Right forelimb (tissue), 1 donor: ENCODE results near the gene COL24A1.
A peak's percentile ranks its signal among the peaks of the same experiment; 100 is the strongest.
"Not testable (repeated sequence)": the region's sequence is repeated elsewhere in the genome, so short reads cannot be mapped to it uniquely, and the experiment has no call there.

Source experiments
- DNase-seq: peaks from one replicate; pipeline ENCODE4 v3.0.0-alpha.2; 2018

COL24A1 gene

DNA sequence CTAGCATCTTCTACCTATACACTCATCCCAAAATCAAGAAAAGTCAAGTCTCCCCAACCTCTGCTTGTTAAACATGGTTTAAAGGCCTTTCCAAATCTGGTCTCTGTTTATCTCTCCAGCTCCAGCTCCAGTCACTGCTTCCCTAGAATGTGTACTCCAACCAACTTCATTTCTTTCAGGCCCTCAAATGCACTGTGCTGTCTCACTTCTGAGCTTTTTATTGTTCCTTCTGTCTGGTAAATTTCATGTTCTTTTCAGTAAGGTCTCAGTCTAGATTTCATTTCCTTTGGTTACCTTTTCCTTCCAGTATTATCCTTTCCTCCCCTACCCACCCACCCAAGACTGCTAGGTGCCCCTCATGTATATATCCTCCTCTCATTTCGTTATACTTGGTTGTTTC, 3.7 kb downstream of the COL24A1 start:
- DNase-seq = no peak

- DNase-seq = no peak
Observed at GRCh38 chr1:86151427-86151826, 5.1 kb downstream of the COL24A1 start.

GRCh38 chr1:86150553-86151055, 6.0 kb downstream of the COL24A1 start:
- DNase-seq = no peak

DNA sequence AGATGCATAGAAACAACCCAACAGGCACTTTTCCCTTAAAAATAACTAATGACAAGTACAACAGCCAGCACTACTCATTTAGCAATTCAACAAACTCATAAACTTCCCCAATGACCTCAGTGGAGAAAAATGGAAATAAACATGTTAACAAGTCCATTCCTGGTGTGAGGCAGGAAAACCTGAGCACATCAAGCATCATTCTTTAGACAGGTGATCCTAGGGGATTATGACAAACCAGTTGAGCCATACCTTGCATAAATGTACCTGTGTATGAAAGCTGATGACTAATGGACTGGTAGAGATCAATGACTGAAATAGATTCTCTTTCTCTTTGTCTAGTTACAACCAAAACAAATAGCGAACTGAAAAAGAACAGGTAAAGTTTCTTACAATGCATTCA, 7.0 kb downstream of the COL24A1 start:
- no peak for DNase-seq

- no peak for DNase-seq
Observed at GRCh38 chr1:86147755-86148154, 8.8 kb downstream of the COL24A1 start.

GRCh38 chr1:86146566-86146965, 10.0 kb downstream of the COL24A1 start:
- DNase-seq = no peak

DNA sequence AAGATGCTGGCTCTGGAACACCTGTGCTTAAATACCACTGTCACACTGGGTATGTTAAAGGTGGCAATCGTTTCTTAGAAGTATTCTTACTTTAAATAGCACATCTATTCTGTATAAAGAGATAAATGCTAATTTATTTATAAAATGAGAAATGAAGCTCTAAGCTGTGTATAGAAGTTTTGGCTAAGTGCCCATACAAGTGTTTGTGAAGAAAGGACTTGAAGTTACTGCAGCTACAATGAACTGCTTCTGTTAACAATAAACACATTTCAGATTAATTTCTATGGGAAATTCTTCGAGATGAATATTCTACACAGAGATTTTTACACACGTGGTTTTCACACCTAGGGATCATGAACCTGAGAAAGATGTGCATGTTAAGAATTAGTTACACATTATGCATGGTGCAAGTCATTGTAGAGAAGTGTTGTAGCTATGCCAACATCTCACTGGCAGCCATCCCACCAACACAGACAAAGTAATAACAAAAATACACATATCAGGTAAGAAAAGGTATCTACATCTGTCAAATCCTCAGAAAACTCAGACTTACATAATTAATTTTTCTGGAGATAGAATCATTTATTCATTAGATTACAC, 16.2 kb downstream of the COL24A1 start:
- no peak for DNase-seq

DNA sequence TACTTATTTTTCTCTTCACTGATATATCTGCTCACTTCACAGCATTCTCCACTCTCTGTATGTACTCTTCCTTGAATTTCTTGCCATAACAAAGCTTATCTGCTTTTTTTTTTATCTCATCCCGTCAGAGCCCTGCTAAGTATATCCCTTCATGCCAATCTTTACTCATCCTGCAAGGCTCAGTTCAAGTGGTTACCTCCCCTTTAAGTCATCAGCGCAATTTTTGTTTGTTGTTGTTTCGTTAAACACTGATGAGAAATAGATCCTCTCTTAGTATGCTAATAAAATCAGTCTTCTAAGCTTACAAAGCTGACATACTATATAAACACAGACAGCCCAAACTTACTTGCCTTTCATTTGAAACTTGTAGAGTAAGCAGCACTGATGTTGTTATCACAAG, 17.8 kb downstream of the COL24A1 start:
- DNase-seq = no peak

- no peak for DNase-seq
Observed at GRCh38 chr1:86137436-86137835, 19.1 kb downstream of the COL24A1 start.

DNA sequence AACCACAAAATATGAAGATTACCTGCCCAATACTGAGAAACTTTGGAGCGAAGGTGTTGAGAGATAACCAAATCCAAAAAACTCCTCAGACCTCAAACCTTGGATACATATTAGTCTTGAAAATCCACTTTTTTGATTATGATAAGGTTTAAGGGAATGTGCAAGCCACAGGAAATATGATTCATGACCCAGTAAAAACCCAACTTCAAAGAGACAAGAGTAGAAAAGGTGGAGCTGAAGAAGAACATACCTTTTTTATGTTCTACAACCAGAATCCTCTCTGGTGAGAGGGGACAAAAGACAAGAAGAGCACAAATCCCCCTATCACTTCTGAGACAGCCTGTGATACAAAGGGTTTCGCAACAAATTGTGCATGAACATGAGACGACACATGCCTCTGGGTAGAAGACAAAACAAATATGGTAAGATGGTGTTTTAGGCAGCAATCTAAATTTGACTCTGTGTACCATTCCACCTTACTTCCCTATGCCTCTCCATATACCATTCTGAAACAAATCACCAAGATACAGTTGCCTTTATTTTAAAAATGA, 37.3 kb downstream of the COL24A1 start:
- no peak for DNase-seq

GRCh38 chr1:86114816-86115400, 41.7 kb downstream of the COL24A1 start:
- peak; percentile 38 for DNase-seq

DNA sequence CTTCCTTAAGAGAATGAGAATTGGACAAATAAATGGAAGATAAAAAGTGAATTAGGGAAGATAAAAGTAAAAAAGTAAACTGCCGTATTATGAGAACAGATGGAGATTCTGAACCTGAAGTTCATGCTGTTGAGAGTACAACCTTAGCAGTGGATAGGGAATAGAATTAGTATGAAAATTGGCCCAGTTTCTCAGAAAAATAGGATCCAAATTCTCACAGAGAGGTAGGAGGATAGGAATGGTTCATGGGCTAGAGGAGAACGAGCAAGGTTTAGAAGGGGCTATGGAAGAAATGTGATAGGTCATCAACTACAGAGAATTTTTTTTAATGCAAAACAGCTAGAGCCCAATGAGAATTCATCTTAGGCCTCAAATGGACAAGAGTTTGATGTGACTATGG, 42.3 kb downstream of the COL24A1 start:
- no peak for DNase-seq

GRCh38 chr1:86111590-86111989, 45.0 kb downstream of the COL24A1 start:
- DNase-seq = not testable (repeated sequence)

- DNase-seq = no peak
Observed at GRCh38 chr1:86110451-86111129, 46.0 kb downstream of the COL24A1 start.

DNA sequence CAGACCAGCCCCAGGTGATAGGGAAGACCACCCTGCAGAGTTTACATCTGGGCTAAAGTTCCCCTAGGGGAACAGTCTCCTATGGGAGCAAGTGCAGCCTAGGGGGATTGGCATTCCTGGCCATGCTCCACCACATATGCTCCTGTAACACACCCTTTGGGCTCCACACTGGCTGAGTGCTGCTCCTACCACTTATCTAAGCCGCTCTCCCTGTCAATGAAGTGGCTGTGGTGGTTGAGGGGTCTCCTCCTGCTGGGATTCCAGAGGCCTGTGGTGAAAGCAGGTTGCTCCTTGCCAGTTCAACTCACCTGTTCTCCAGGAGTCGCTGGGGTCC, 51.1 kb downstream of the COL24A1 start:
- DNase-seq = no peak

- no peak for DNase-seq
Observed at GRCh38 chr1:86104606-86105532, 51.7 kb downstream of the COL24A1 start.

GRCh38 chr1:86101616-86102015, 55.0 kb downstream of the COL24A1 start:
- no peak for DNase-seq

GRCh38 chr1:86100401-86100800, 56.2 kb downstream of the COL24A1 start:
- DNase-seq = no peak

GRCh38 chr1:86089765-86090164, 66.8 kb downstream of the COL24A1 start:
- DNase-seq = no peak

DNA sequence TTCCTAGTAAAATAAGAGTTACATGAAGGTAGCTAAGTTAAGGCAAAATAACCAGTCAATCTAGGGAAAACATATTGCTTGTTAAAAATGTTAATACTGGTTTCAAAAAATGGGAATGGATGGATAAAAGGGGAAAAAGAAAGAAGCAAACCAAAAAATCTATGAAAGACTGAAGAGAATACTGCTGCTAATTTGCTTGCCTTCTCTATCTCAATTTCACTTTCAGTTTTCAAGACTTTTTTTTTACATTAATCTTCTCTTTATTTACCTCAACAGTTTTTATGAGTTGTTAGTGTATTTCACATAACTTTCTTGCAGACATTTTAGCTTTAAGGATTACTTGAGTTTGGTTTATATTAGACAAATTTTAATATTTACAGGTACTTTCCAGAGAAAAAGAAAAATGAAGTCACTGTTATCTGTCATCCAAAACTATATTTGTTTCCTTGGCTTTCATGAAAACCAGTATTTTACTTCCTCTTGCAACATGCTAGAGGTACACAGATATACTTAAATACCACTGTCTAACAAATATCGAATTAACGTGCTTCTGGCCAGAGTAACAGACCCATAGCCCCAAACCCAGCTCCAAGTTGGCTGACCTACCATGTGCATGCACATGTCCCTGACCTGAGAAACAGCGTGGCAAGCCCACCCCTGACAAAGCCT, 70.7 kb downstream of the COL24A1 start:
- no peak for DNase-seq

DNA sequence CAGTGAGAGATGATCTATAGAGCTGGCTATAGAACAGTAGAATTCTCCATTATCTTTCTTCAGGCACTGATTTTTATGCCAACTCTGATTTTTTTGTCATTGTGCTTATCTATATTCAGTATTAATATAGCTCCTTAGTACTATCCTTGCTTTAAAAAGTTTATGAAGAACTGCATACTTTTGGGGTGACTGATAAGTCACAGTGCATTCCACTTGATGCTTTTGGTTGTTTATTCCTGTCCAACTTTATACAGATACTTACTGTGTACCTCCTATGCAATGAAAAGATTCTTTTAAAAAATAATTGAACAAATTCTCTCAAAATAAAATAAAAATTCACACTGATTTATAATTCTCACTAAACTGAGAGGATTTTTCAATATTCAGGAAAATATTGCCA, 71.6 kb downstream of the COL24A1 start:
- DNase-seq = no peak

GRCh38 chr1:86082183-86082582, 74.4 kb downstream of the COL24A1 start:
- DNase-seq = no peak
